ENCODE measurements around the gene CERS6.
"Not testable (repeated sequence)": the region's sequence is repeated elsewhere in the genome, so short reads cannot be mapped to it uniquely, and the experiment has no call there.

Gene CERS6

DNA sequence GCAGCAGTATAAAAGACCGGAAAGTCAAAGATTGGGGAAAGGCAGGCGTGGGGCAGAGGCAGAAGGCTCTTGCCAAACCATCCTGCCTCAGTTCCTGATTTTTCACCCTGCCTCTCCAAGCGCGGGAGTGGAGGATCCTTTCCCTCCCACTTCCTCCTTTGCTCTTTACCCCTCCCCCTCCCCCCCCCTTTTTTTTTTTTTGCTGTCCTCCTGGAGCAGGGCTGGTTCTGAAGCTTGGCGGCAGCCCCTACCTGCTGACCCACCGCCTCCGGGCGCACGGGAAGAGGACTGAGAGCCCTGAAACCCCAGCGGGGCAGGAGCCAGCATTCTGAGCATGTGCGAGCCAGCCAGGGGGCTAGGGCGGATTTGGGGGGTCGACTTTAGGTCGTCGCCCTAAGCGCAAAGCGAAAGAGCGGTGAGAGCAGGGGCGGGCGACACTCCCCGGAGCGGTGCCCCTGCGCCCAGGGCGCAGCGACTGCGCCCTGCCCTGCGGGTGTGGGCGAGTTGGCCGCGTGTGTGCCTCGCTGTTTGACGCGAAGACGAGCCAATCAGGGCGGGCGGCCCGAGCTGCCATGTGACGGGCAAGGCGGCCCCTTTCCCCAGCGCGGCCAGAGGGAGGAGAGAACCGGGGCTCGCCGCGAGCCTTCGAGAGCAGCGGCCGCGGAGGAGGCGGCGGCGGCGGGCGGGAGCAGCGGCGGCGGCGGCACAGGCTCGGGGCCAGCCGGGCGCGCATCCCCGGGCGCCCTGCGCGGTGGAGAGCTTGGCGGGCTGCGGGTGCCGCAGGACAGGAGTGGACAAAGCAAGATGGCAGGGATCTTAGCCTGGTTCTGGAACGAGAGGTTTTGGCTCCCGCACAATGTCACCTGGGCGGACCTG is at the start of gene CERS6:
CERS6 (plus strand) TSS at position 628 of the 876 bp plus-strand sequence; CDS start at position 805, 177 bp downstream.
- peak; percentile 81 to 86 for DNase-seq (ENCODE audit: extremely low read depth in 1 of 2, low read depth in 1 of 2)

GRCh38 chr2:168412301-168412700 is 43.8 kb upstream of the CERS6 start:
- not testable (repeated sequence) for DNase-seq (ENCODE audit: extremely low read depth in 1 of 2, low read depth in 1 of 2)

GRCh38 chr2:168413101-168413500 is 43.0 kb upstream of the CERS6 start:
- DNase-seq (ENCODE audit: extremely low read depth in 1 of 2, low read depth in 1 of 2), result not testable (repeated sequence)

DNA sequence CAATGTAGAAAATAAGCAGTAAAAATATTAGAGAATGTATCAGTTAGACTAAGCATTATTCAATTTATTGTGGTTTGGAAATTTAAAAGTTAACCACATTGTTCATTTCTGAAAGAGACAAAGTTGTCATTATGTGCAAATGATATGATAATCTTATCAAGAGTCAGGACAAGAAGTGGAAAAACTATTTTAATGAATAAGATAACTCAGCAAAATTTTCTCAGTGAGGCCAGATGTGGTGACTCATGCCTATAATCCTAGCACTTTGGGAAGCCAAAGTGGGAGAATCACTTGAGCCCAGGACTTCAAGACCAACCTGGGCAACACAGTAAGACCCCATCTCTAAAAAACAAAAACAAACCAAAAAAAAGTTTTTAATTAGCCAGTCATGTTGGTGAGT is 39.5 kb upstream of the CERS6 start:
- DNase-seq (ENCODE audit: extremely low read depth in 1 of 2, low read depth in 1 of 2), result no peak

GRCh38 chr2:168422584-168422983 is 33.5 kb upstream of the CERS6 start:
- no peak for DNase-seq (ENCODE audit: extremely low read depth in 1 of 2, low read depth in 1 of 2)

- no peak for DNase-seq (ENCODE audit: extremely low read depth in 1 of 2, low read depth in 1 of 2)
These were observed 31.7 kb upstream of the CERS6 start for GRCh38 chr2:168424112-168424951.

GRCh38 chr2:168424971-168425370 is 31.1 kb upstream of the CERS6 start:
- DNase-seq (ENCODE audit: extremely low read depth in 1 of 2, low read depth in 1 of 2), result no peak

- no peak for DNase-seq (ENCODE audit: extremely low read depth in 1 of 2, low read depth in 1 of 2)
These were observed 29.2 kb upstream of the CERS6 start for GRCh38 chr2:168426861-168427260.

DNA sequence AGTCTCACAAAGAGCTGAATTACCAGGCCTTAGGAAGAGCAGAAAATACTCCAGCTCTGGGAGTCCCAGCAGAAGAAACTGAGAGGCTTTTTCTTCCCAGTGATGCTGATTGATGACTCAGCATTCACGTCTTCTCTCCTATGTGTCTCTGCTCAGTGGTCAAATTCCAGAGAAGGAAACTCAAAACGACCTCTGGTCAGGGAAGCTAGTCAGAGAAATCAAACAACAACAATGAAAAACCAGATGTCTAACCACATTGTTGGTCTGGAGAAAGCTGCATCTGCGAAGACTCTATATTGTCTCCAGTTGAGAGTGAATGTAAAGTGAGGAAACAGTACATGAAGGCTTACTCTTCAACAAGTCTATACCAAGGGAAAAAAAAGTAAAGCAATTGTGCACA is 28.6 kb upstream of the CERS6 start:
- no peak for DNase-seq (ENCODE audit: extremely low read depth in 1 of 2, low read depth in 1 of 2)

DNA sequence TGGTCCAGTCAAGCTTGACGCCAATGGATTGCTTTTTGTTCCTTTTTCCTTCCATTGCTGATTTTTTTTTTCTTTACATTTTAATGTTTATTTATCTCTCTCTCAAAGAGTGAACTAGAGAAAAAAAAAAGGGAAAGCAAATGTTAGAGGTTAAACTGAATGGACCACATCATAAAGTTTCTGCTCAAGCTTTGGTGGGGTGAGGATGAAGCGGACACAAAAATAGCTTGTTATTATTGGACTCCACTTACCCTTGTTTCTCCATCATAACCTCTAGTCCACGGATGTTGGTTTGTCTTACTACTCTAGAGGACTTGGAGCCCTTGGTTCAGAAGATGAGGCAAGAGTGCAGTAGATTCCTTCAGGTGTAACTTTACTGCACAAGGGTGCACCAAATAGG is 27.6 kb upstream of the CERS6 start:
- DNase-seq (ENCODE audit: extremely low read depth in 1 of 2, low read depth in 1 of 2), result no peak

DNA sequence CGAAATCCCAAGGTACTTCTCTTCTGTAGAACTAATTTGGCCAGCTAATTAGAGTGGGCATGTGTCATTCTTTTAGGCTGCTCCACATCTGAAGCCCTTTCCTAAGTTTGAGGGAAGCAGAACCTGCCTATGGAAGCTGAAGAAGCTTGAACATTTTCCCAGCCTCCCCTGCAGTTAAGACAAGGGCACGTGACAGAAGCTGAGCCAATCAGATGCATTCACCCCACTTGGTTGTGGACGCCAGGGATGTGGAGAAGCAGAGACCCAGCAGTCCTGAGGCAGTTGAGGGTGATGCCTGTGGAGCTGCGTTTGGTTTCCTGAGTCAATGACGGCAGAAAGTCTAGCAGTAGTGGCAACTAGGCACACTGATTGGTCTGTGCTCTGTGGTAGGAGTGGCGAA is 26.1 kb upstream of the CERS6 start:
- DNase-seq (ENCODE audit: extremely low read depth in 1 of 2, low read depth in 1 of 2), result no peak

DNA sequence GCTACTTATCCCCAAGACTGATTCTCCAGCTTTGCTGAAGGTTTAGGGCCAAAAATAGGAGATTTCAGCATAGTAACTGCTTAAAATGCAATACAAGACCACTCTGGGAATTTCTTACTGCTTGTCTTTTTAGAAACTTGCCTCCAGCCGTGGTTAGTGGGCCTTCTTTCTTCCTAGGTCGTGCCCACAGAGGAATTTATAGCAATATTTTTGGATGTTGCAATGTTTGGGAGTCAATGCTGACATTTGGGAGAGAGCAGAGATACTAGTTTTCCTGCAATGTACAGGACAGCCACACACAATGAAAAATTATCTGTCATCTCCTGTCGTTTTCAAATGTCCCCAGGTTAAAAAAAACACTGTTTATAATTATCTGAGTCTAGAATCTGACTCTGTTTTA is 25.6 kb upstream of the CERS6 start:
- no peak for DNase-seq (ENCODE audit: extremely low read depth in 1 of 2, low read depth in 1 of 2)

GRCh38 chr2:168431301-168432024 is 24.6 kb upstream of the CERS6 start:
- DNase-seq (ENCODE audit: extremely low read depth in 1 of 2, low read depth in 1 of 2), result no peak

DNA sequence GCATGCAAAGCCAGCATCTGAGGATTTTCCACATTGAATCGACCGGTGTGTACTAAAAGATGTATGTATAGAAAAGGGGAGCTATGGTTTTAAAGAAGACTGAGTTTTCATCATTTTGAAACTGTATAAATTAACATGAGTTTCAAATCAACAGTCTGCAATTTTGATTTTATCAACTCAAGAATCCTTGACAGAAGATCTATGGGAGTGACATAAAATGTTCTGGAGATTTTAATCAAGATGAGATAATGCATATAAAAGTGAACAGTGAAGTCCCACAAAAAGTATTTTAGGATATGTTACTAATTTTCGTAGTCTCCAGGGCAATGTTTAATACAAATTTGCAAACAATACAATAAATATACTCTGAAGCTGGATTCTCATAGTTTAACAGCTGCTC is 24.0 kb upstream of the CERS6 start:
- no peak for DNase-seq (ENCODE audit: extremely low read depth in 1 of 2, low read depth in 1 of 2)

- DNase-seq (ENCODE audit: extremely low read depth in 1 of 2, low read depth in 1 of 2), result no peak
These were observed 23.4 kb upstream of the CERS6 start for GRCh38 chr2:168432565-168433186.

DNA sequence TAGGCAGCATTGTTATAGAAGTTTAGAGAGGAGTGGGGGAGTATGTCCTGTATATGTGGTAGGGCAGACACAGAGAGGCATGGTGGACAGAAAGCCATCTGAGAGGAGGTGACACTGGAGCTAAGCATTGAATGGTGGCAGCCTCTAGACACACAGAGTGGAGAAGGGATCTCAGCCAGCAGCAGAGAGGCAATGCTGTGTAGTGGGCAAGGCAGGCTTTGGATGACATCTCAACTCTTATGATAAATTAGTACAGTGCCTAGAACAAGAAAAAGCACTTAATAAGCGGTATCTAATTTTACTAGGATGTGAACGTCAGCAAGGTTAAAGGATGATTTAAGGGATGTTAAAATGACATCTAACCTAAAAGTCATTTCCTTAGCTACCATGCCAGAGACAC is 22.5 kb upstream of the CERS6 start:
- no peak for DNase-seq (ENCODE audit: extremely low read depth in 1 of 2, low read depth in 1 of 2)

- DNase-seq (ENCODE audit: extremely low read depth in 1 of 2, low read depth in 1 of 2), result no peak
These were observed 21.9 kb upstream of the CERS6 start for GRCh38 chr2:168434146-168434545.

- no peak for DNase-seq (ENCODE audit: extremely low read depth in 1 of 2, low read depth in 1 of 2)
These were observed 19.2 kb upstream of the CERS6 start for GRCh38 chr2:168436840-168437239.

DNA sequence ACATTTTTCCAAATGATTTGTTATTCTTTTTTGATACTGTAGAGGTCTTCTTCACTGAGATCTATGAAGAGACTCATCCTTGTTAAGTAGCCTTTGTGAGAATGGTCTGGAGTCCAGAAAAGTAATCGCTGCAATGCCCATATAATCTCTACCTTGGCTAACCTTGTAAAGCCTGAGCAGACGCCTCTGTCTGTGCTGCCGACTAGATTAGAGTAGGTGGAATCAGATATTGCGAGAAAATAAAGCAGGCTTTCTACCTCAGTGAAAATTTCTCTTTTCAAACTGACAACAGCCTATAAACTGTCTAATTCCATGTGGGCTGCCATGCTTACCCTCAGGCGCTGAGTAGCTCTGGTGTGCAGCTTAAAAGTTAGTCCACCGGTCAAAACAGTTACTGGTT is 17.5 kb upstream of the CERS6 start:
- no peak for DNase-seq (ENCODE audit: extremely low read depth in 1 of 2, low read depth in 1 of 2)

- no peak for DNase-seq (ENCODE audit: extremely low read depth in 1 of 2, low read depth in 1 of 2)
These were observed 16.5 kb upstream of the CERS6 start for GRCh38 chr2:168439536-168439935.

Data from stimulated activated CD8-positive, alpha-beta memory T cell treated with anti-CD3 and anti-CD28 coated beads, Interleukin-7, amount 100 ng/mL, for 48 hours (primary cell).